Measurements from ENCODE around the gene IDH3A.
A peak's percentile ranks its signal among the peaks of the same experiment; 100 is the strongest.

The IDH3A gene

DNA sequence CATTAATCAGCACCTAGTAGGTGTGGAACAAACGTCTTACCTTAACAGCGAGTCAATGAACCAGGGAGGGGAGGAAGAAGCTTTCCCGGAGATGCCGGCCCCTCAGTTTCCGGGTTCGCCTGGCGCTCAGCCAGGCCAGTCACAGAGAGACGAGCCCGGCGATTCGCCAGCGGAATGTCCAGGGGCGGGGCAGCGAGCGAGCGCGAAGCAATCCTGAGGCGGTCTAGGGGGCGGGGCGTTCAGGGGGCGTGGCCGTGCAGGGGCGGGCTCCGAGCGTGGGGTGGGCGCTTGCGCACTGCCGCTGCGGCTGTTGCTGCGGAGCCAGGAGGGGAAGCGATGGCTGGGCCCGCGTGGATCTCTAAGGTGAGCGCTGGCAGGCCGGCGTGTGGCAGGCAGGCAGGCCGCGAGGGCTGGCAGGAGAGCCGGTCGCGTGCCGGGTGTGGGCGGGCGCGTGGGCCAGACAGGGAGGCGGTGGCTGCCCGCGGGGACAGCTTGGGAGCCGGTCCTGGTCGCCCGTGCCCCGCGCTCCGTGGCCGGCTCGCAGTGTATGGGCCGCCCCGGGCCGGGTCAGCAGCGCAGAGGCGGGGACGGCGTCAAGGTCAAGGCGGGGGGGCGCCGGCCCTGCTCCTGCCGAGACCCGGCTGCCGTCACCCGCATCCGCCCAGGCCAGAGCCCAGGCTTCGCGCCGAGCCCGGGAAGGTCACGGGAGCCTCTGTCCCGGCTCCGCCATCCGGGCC, at the start of gene IDH3A:
TSS of gene IDH3A (plus strand) at position 295 of the 737 bp plus-strand sequence. CDS start at position 337, 42 bp downstream.
- Histone ChIP-seq H3K27ac (ENCODE audit: low read depth, low read length) (peak within 1 kb of the TSS; percentile 68), H3K36me3 (ENCODE audit: control insufficient read depth in 1 of 2, insufficient read depth in 2 of 2, low read length in 2 of 2) (no peaks in the 10 kb centered on the region), H3K27me3 (ENCODE audit: control insufficient read depth in 1 of 2, insufficient read depth in 2 of 2, low read length in 2 of 2) (no peaks in the 10 kb centered on the region), H3K4me3 (ENCODE audit: low read depth in 1 of 2, low read length in 2 of 2) (peak within 1 kb of the TSS; percentile 71 to 86), H3K9ac (ENCODE audit: low read depth in 1 of 2, low read length in 2 of 2) (peak within 1 kb of the TSS; percentile 76 to 77), H3K9me3 (ENCODE audit: control insufficient read depth in 1 of 2, low read length in 2 of 2) (no peaks in the 10 kb centered on the region), H3K4me1 (ENCODE audit: control insufficient read depth in 1 of 2, insufficient read depth in 2 of 2, low read length in 2 of 2) (peaks cover 26 to 35% of the 10 kb centered on the region in 2 donors)

DNA sequence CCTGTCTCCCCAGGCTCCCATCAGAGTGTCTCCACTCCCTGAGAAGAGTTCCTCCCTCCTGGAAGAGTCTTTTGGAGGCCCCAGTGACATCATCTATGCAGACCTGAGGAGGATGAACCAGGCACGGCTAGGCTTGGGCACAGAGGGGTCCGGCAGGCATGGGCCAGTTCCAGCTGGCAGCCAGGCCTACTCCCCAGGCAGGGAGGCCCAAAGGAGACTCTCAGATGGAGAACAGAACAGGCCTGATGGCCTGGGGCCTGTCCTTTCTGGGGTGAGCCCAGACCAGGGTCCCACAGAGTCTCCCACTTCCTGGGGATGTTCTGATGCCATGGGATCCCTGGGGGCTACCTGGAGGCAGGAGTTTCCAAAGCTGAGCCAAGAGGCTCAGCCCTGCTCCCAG, 48.3 kb upstream of the IDH3A start:
- peaks cover 16 to 29% of the 10 kb centered on the region in 2 donors for H3K4me1 ChIP-seq (ENCODE audit: control insufficient read depth in 1 of 2, insufficient read depth in 2 of 2, low read length in 2 of 2)
- no peaks in the 10 kb centered on the region for H3K27me3 ChIP-seq (ENCODE audit: control insufficient read depth in 1 of 2, insufficient read depth in 2 of 2, low read length in 2 of 2)
- no peak overlapping the region for H3K9ac ChIP-seq (ENCODE audit: low read depth in 1 of 2, low read length in 2 of 2)
- no peak overlapping the region for H3K4me3 ChIP-seq (ENCODE audit: low read depth in 1 of 2, low read length in 2 of 2)
- H3K9me3 ChIP-seq (ENCODE audit: control insufficient read depth in 1 of 2, low read length in 2 of 2) = no peaks in the 10 kb centered on the region
- no peaks in the 10 kb centered on the region for H3K36me3 ChIP-seq (ENCODE audit: control insufficient read depth in 1 of 2, insufficient read depth in 2 of 2, low read length in 2 of 2)
- H3K27ac ChIP-seq (ENCODE audit: low read depth, low read length) = no peak overlapping the region

DNA sequence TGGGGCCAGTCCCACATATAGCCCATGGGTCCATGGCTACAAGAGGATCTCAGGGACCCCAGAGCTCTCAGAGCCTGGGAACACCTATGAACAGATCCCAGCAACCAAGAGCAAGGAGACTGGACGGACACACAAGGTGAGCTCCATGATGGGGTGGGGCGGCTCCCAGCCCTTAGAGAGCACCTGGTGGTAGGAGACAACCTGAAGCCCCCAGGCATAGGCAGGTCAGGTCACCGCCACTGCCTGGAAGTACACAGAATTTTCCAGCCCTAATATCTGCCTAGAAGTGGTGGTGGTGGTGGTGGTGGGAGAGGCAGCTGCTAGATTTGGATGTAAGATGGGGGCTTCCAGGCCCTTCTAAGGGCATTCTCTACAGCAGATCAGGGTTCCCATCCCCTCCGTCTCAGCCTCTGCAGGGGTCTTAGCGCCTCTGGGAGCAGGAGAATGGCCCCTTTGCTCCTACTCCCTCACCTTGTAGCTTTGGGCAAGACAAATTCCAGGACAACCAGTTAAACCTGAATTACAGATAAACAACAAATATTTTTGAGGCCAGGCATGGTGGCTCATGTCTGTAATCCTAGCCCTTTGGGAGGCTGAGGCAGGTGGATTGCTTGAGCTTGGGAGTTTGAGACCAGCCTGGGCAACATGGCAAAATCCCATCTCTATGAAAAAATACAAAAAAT, 47.6 kb upstream of the IDH3A start:
- Histone ChIP-seq H3K4me1 (ENCODE audit: control insufficient read depth in 1 of 2, insufficient read depth in 2 of 2, low read length in 2 of 2) (peaks cover 21 to 31% of the 10 kb centered on the region in 2 donors), H3K9me3 (ENCODE audit: control insufficient read depth in 1 of 2, low read length in 2 of 2) (no peaks in the 10 kb centered on the region), H3K4me3 (ENCODE audit: low read depth in 1 of 2, low read length in 2 of 2) (no peak overlapping the region), H3K9ac (ENCODE audit: low read depth in 1 of 2, low read length in 2 of 2) (no peak overlapping the region), H3K27ac (ENCODE audit: low read depth, low read length) (no peak overlapping the region), H3K36me3 (ENCODE audit: control insufficient read depth in 1 of 2, insufficient read depth in 2 of 2, low read length in 2 of 2) (no peaks in the 10 kb centered on the region), H3K27me3 (ENCODE audit: control insufficient read depth in 1 of 2, insufficient read depth in 2 of 2, low read length in 2 of 2) (no peaks in the 10 kb centered on the region)

GRCh38 chr15:78102211-78102610, 47.0 kb upstream of the IDH3A start:
- Histone ChIP-seq H3K27me3 (ENCODE audit: control insufficient read depth in 1 of 2, insufficient read depth in 2 of 2, low read length in 2 of 2) (no peaks in the 10 kb centered on the region), H3K9ac (ENCODE audit: low read depth in 1 of 2, low read length in 2 of 2) (no peak overlapping the region), H3K9me3 (ENCODE audit: control insufficient read depth in 1 of 2, low read length in 2 of 2) (no peaks in the 10 kb centered on the region), H3K4me1 (ENCODE audit: control insufficient read depth in 1 of 2, insufficient read depth in 2 of 2, low read length in 2 of 2) (peaks cover 21 to 31% of the 10 kb centered on the region in 2 donors), H3K36me3 (ENCODE audit: control insufficient read depth in 1 of 2, insufficient read depth in 2 of 2, low read length in 2 of 2) (no peaks in the 10 kb centered on the region), H3K4me3 (ENCODE audit: low read depth in 1 of 2, low read length in 2 of 2) (no peak overlapping the region), H3K27ac (ENCODE audit: low read depth, low read length) (no peak overlapping the region)

GRCh38 chr15:78102741-78103140, 46.4 kb upstream of the IDH3A start:
- peaks cover 21 to 31% of the 10 kb centered on the region in 2 donors for H3K4me1 ChIP-seq (ENCODE audit: control insufficient read depth in 1 of 2, insufficient read depth in 2 of 2, low read length in 2 of 2)
- no peaks in the 10 kb centered on the region for H3K27me3 ChIP-seq (ENCODE audit: control insufficient read depth in 1 of 2, insufficient read depth in 2 of 2, low read length in 2 of 2)
- no peak overlapping the region for H3K4me3 ChIP-seq (ENCODE audit: low read depth in 1 of 2, low read length in 2 of 2)
- H3K36me3 ChIP-seq (ENCODE audit: control insufficient read depth in 1 of 2, insufficient read depth in 2 of 2, low read length in 2 of 2) = no peaks in the 10 kb centered on the region
- peak overlapping the region in 1 of 2 donors; percentile 18 for H3K9ac ChIP-seq (ENCODE audit: low read depth in 1 of 2, low read length in 2 of 2)
- no peaks in the 10 kb centered on the region for H3K9me3 ChIP-seq (ENCODE audit: control insufficient read depth in 1 of 2, low read length in 2 of 2)
- H3K27ac ChIP-seq (ENCODE audit: low read depth, low read length) = no peak overlapping the region

- peak overlapping the region; percentile 31 to 32 for H3K9ac ChIP-seq (ENCODE audit: low read depth in 1 of 2, low read length in 2 of 2)
- no peaks in the 10 kb centered on the region for H3K9me3 ChIP-seq (ENCODE audit: control insufficient read depth in 1 of 2, low read length in 2 of 2)
- H3K4me3 ChIP-seq (ENCODE audit: low read depth in 1 of 2, low read length in 2 of 2) = no peak overlapping the region
- H3K27ac ChIP-seq (ENCODE audit: low read depth, low read length) = no peak overlapping the region
- H3K36me3 ChIP-seq (ENCODE audit: control insufficient read depth in 1 of 2, insufficient read depth in 2 of 2, low read length in 2 of 2) = no peaks in the 10 kb centered on the region
- peaks cover 21 to 31% of the 10 kb centered on the region in 2 donors for H3K4me1 ChIP-seq (ENCODE audit: control insufficient read depth in 1 of 2, insufficient read depth in 2 of 2, low read length in 2 of 2)
- no peaks in the 10 kb centered on the region for H3K27me3 ChIP-seq (ENCODE audit: control insufficient read depth in 1 of 2, insufficient read depth in 2 of 2, low read length in 2 of 2)
These were observed 45.6 kb upstream of the IDH3A start for GRCh38 chr15:78103406-78104118.

GRCh38 chr15:78104119-78104479, 45.1 kb upstream of the IDH3A start:
- no peak overlapping the region for H3K9ac ChIP-seq (ENCODE audit: low read depth in 1 of 2, low read length in 2 of 2)
- no peak overlapping the region for H3K4me3 ChIP-seq (ENCODE audit: low read depth in 1 of 2, low read length in 2 of 2)
- no peaks in the 10 kb centered on the region for H3K36me3 ChIP-seq (ENCODE audit: control insufficient read depth in 1 of 2, insufficient read depth in 2 of 2, low read length in 2 of 2)
- H3K4me1 ChIP-seq (ENCODE audit: control insufficient read depth in 1 of 2, insufficient read depth in 2 of 2, low read length in 2 of 2) = peaks cover 21 to 31% of the 10 kb centered on the region in 2 donors
- no peak overlapping the region for H3K27ac ChIP-seq (ENCODE audit: low read depth, low read length)
- no peaks in the 10 kb centered on the region for H3K27me3 ChIP-seq (ENCODE audit: control insufficient read depth in 1 of 2, insufficient read depth in 2 of 2, low read length in 2 of 2)
- no peaks in the 10 kb centered on the region for H3K9me3 ChIP-seq (ENCODE audit: control insufficient read depth in 1 of 2, low read length in 2 of 2)

DNA sequence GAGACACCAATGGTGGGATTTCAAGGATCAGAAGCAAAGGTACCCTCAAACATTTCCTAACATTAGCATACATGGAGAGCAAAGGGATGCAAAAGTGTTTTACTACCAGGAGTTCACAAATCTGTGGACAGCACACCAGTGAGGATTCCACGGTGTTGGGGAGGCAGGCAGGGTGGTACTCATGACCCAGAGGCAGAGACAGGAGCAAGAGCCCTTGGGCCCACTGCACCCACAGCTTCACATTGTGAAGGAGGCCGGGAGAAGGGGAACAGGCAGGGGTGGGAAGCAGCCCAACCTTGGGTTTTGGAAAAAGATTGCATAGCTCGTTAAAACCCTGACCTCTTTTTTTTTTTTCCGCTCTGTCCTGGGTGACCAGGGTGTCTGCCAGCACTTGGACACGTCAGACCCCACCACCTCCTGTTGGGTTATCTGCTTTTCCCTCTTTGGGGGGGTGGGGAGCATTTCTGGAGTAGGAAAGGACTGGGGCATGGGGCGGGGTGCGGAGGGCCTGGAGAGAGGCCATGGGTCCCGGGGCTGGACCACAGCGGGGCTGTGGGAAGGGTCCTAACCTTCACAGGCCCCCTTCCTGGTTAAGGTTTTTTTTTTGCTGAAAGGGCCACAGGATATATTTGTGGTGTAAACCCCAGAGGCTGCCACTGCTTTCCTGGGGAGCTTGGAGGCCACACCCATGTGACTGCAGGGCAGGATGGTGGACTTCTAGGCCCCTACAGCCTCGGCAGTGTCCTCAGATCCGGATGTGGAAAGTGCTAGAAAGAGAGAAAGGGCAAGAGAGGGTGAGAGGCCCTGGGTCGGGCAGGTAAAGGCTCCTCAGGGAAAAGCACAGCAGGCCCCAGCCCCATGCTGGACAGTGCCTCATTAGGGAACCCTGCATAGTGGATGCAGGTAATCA, 44.3 kb upstream of the IDH3A start:
- H3K27ac ChIP-seq (ENCODE audit: low read depth, low read length) = no peak overlapping the region
- H3K4me3 ChIP-seq (ENCODE audit: low read depth in 1 of 2, low read length in 2 of 2) = no peak overlapping the region
- peaks cover 21 to 31% of the 10 kb centered on the region in 2 donors for H3K4me1 ChIP-seq (ENCODE audit: control insufficient read depth in 1 of 2, insufficient read depth in 2 of 2, low read length in 2 of 2)
- no peaks in the 10 kb centered on the region for H3K9me3 ChIP-seq (ENCODE audit: control insufficient read depth in 1 of 2, low read length in 2 of 2)
- H3K36me3 ChIP-seq (ENCODE audit: control insufficient read depth in 1 of 2, insufficient read depth in 2 of 2, low read length in 2 of 2) = no peaks in the 10 kb centered on the region
- no peak overlapping the region for H3K9ac ChIP-seq (ENCODE audit: low read depth in 1 of 2, low read length in 2 of 2)
- no peaks in the 10 kb centered on the region for H3K27me3 ChIP-seq (ENCODE audit: control insufficient read depth in 1 of 2, insufficient read depth in 2 of 2, low read length in 2 of 2)

DNA sequence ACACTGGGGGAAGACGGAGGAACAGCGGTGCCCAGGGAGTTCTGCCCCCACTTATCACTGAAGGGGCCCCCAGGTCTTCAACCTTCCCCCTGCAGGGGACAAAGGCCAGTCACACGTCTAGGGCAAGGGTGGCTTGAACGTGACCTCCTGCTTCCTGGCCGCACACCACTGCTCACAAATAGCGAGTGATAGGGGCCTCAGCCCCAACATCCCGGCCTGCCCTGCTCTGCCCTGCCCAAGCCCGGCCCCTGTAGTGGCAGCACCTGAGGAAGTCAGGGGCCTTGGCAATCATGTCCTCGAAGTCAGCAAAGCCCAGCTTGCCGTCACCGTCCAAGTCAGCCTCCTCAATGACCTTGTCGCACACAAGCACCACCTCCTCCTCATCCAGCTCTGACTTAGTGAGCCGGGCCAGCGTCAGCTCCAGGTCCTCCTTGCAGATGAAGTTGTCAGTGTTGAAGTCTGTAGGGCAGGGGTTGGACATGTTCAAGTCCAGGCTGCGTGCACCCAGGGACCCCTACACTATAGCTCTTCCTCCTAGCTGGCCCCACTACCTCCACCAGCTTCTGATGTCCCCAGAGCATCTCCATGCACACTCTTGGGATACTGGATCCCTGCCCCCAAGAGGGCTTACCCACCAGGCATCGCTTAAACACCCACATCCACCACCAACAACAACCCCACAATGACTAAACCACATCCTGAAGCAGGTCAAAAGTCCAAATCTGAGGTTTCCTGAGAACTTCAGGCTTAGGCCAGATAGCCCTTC, 43.5 kb upstream of the IDH3A start:
- Histone ChIP-seq H3K9ac (ENCODE audit: low read depth in 1 of 2, low read length in 2 of 2) (no peak overlapping the region), H3K9me3 (ENCODE audit: control insufficient read depth in 1 of 2, low read length in 2 of 2) (no peaks in the 10 kb centered on the region), H3K4me1 (ENCODE audit: control insufficient read depth in 1 of 2, insufficient read depth in 2 of 2, low read length in 2 of 2) (peaks cover 21 to 31% of the 10 kb centered on the region in 2 donors), H3K27me3 (ENCODE audit: control insufficient read depth in 1 of 2, insufficient read depth in 2 of 2, low read length in 2 of 2) (no peaks in the 10 kb centered on the region), H3K27ac (ENCODE audit: low read depth, low read length) (no peak overlapping the region), H3K4me3 (ENCODE audit: low read depth in 1 of 2, low read length in 2 of 2) (no peak overlapping the region), H3K36me3 (ENCODE audit: control insufficient read depth in 1 of 2, insufficient read depth in 2 of 2, low read length in 2 of 2) (no peaks in the 10 kb centered on the region)

All from duodenal mucosa (tissue), 2 donors.